GM06990 (cell line): ENCODE data around the gene MEF2C.
A peak's percentile ranks its signal among the peaks of the same experiment; 100 is the strongest.

Source experiments
- DNase-seq: peaks from one replicate; pipeline ENCODE4 v3.0.0-alpha.2; 2011; ENCODE audit not compliant: insufficient read length; ENCODE audit errors: extremely low read depth
- H3K27me3 ChIP-seq: replicated peaks from 2 replicates; pipeline ENCODE4 v1.6.0; 2011; ENCODE audit warnings: low read length; ENCODE audit not compliant: control insufficient read depth, insufficient read depth
- H3K36me3 ChIP-seq: 2 replicates; pipeline ENCODE4 v1.5.1; 2011; ENCODE audit warnings: low read length; ENCODE audit not compliant: control insufficient read depth, insufficient read depth
- H3K4me3 ChIP-seq: replicated peaks from 2 replicates; pipeline ENCODE4 v1.5.1; 2011; ENCODE audit warnings: low read depth, mild to moderate bottlenecking, control low read depth, low read length
- TF ChIP-seq, protein P1 (sequence below): IDR thresholded peaks from 2 replicates; pipeline ENCODE4 v1.5.1; 2011; ENCODE audit warnings: low read length, control low read depth, mild to moderate bottlenecking, inconsistent platforms; ENCODE audit not compliant: insufficient read depth, poor library complexity, severe bottlenecking

MEF2C gene

DNA sequence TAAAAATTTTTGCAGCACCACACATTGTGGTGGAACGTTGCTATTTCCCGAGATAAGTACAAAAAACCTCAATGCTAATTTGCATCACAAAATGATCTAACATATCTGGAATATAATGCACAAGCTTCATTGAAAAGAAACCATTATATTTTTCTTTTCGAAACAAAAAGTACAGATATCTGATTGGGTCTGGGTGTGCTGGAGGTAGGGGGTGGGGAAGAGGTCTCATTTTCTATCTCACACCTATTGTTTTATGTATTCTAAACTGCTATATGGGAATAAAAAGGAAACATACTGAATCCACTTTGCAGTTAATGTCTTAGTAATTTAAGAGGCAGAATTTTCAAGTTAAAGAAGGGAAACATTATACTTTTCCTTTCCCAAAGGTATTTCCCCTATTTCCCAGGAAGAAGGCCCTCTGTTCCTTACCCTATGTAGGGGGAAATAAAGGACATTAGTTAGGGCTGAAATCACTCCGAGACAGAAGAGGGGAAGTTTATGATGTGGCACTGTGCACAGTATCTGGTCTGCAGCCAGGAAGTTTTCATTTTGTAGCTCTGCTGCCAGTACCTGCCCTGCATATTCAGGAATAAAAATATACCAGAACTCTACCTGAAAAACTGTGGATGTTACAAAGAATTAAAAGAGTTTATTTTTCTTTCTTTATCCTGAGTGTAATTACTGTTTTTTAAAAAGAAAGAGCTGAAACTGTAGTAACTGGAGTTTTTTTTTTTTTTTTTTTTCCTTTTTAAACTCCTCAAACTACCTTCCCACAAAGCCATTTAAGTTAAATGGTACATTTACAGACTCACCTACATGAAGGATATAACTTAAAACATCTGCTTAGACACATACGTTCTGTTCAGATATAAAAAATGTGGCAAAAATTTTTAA, 7.4 kb downstream of the MEF2C start:
- H3K36me3 ChIP-seq, result peaks cover 2% of the 10 kb centered on the region
- TF ChIP-seq, protein P1, sequence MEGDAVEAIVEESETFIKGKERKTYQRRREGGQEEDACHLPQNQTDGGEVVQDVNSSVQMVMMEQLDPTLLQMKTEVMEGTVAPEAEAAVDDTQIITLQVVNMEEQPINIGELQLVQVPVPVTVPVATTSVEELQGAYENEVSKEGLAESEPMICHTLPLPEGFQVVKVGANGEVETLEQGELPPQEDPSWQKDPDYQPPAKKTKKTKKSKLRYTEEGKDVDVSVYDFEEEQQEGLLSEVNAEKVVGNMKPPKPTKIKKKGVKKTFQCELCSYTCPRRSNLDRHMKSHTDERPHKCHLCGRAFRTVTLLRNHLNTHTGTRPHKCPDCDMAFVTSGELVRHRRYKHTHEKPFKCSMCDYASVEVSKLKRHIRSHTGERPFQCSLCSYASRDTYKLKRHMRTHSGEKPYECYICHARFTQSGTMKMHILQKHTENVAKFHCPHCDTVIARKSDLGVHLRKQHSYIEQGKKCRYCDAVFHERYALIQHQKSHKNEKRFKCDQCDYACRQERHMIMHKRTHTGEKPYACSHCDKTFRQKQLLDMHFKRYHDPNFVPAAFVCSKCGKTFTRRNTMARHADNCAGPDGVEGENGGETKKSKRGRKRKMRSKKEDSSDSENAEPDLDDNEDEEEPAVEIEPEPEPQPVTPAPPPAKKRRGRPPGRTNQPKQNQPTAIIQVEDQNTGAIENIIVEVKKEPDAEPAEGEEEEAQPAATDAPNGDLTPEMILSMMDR, result no peak
- no peak for DNase-seq
- H3K4me3 ChIP-seq, result peak overlapping the region; percentile 93
- no peaks in the 10 kb centered on the region for H3K27me3 ChIP-seq

DNA sequence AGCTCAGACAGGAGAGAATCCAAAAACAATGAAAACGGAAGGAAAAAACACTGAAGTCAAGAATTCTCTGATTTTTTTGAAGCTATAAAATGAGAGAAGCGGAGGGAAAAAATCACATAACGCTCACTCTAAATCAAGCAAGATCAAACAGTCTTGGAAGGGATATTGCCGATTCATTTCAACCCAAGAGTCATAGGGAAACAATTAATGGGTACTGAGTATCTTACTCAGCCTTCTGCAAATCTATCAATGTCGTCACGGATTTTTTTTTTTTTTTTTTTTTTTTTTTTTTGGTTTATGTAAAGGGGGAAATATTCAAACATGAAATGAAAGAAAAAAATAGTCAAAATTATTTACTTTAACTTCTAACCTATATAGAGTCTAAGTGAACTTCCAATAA, 9.5 kb downstream of the MEF2C start:
- TF ChIP-seq, protein P1, result no peak
- no peaks in the 10 kb centered on the region for H3K27me3 ChIP-seq
- peak overlapping the region; percentile 57 for H3K4me3 ChIP-seq
- no peak for DNase-seq
- peaks cover 3% of the 10 kb centered on the region for H3K36me3 ChIP-seq

DNA sequence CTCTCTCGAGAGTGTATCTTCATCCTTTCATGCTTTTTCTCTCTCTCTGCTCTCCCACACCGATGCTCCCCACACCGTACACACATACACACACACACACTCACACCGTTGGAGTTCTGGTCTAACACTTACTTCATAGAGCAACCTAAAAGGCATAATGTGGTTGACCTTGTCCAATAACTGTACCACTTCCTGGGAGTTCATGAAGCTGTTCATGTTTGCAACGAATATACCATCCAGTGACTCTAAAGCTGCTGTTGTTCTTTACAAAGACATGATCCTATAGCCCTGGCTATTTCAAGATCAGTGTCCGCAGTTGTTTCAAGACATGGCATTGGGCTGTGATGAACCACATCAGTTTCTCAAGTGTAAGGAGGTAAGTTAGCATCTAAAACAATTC, 10.0 kb downstream of the MEF2C start:
- Histone ChIP-seq H3K36me3 (peaks cover 4% of the 10 kb centered on the region), H3K27me3 (no peaks in the 10 kb centered on the region), H3K4me3 (peak overlapping the region; percentile 57)
- TF ChIP-seq, protein P1, result no peak
- DNase-seq, result no peak

DNA sequence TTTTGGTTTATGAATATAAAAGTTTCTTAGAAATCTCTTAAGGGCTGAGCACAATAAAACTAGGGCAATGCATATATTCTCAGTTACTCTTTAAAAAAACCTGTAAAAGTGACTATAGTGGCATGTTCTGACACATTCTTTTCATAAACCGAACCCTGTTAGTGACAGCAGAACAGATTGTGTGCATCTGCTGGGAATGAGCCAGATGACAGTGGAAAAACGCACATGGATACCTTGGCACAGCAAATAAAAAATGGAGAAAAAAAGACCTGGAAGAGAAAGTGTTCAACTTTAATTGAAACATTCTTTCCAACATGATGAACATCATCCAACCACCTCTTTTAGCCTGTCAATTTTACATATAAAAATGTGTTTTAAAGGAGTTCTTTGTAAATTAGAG, 12.7 kb downstream of the MEF2C start:
- Histone ChIP-seq H3K4me3 (no peak overlapping the region), H3K36me3 (peaks cover 4% of the 10 kb centered on the region), H3K27me3 (no peaks in the 10 kb centered on the region)
- DNase-seq, result no peak
- TF ChIP-seq, protein P1, result no peak

DNA sequence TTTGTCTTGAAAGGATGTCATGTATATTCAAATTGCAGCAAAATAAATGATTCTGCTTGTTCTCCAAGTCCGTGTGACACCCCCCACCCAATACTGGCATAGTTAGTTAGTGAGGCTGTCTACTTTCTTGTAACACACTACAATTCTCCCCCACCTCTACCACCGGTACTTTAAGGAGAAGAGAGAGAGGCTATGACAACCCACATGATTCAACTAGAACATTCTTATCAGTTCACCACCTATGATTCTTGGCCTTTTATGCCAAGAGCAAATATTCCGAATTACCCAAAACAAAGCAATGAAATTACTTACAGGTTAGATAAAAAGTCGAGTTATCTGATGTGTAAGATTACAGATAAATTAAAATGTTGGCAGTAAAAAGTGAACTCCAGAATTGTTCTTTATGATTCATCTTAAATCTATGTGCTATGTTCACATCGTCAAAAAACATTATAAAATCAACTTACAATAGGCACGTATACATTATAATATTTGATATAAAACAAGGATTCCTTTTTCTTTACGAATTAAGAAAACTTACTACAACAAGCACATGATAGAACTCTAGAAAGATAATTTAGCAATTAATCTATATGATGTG, 14.4 kb downstream of the MEF2C start:
- no peak overlapping the region for H3K4me3 ChIP-seq
- TF ChIP-seq, protein P1, result no peak

More for the DNA sequence above, 14.4 kb downstream of the MEF2C start:
- no peaks in the 10 kb centered on the region for H3K27me3 ChIP-seq
- no peak for DNase-seq
- H3K36me3 ChIP-seq, result peaks cover 4% of the 10 kb centered on the region
